Stimulated activated CD8-positive, alpha-beta memory T cell treated with anti-CD3 and anti-CD28 coated beads, Interleukin-4, amount 100 ng/mL, for 24 hours (primary cell): ENCODE measurements around the gene TLN1.

Experiments used
- DNase-seq: peaks from one replicate; pipeline ENCODE4 v3.0.0-alpha.2; 2020; ENCODE audit warnings: low read depth

The TLN1 gene, protein sequence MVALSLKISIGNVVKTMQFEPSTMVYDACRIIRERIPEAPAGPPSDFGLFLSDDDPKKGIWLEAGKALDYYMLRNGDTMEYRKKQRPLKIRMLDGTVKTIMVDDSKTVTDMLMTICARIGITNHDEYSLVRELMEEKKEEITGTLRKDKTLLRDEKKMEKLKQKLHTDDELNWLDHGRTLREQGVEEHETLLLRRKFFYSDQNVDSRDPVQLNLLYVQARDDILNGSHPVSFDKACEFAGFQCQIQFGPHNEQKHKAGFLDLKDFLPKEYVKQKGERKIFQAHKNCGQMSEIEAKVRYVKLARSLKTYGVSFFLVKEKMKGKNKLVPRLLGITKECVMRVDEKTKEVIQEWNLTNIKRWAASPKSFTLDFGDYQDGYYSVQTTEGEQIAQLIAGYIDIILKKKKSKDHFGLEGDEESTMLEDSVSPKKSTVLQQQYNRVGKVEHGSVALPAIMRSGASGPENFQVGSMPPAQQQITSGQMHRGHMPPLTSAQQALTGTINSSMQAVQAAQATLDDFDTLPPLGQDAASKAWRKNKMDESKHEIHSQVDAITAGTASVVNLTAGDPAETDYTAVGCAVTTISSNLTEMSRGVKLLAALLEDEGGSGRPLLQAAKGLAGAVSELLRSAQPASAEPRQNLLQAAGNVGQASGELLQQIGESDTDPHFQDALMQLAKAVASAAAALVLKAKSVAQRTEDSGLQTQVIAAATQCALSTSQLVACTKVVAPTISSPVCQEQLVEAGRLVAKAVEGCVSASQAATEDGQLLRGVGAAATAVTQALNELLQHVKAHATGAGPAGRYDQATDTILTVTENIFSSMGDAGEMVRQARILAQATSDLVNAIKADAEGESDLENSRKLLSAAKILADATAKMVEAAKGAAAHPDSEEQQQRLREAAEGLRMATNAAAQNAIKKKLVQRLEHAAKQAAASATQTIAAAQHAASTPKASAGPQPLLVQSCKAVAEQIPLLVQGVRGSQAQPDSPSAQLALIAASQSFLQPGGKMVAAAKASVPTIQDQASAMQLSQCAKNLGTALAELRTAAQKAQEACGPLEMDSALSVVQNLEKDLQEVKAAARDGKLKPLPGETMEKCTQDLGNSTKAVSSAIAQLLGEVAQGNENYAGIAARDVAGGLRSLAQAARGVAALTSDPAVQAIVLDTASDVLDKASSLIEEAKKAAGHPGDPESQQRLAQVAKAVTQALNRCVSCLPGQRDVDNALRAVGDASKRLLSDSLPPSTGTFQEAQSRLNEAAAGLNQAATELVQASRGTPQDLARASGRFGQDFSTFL (N-terminal part only)

GRCh38 chr9:35732185-35732799 lies at the start of gene TLN1, which contains the start of gene CREB3:
TSS of gene TLN1 (minus strand) at chr9:35732195. CDS start at chr9:35725694, 6,501 bp downstream.
TSS of gene CREB3 (plus strand) at chr9:35732666. CDS start at chr9:35732773, 107 bp downstream.
- DNase-seq, result peak; percentile 94

- DNase-seq, result no peak
These were observed 49.1 kb upstream of the TLN1 start for GRCh38 chr9:35781066-35781465.

GRCh38 chr9:35778496-35778895 lies 46.5 kb upstream of the TLN1 start:
- DNase-seq, result no peak

GRCh38 chr9:35776018-35776417 lies 44.0 kb upstream of the TLN1 start:
- no peak for DNase-seq

DNA sequence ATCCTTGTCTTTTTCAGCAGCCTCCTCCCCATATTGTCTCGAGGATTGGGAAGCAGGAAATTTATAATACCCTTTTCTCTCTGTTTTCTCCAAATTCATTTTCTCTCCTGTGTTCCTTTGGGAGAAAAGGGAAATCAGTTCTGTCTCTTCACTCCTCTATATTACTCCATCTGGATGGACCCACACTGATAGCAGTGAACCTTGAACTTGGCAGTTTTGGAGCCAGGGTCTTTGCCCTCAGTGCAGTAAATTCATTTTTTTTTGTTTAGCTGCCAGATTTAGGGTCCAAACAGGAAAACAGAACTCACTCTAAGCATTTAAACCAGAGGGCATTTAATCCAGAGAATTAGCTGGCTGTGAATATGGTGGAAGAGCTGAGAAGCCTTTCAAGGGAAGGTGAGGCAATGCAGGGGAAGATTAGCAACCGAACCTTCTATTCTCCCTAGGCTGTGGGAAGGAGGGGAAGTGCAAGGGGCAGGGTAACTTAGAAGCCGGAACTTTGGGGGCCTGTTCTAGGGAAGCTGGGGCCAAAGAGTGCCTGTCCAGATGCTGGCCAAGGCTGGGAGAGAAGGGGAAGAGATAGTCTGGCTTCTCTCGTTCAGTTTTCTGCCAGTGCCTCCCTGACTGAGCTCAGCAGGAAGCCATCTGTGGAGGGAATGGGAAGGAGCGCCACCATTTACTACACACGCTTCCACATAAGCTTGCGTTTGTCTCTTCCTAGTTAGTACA lies 43.1 kb upstream of the TLN1 start:
- no peak for DNase-seq

DNA sequence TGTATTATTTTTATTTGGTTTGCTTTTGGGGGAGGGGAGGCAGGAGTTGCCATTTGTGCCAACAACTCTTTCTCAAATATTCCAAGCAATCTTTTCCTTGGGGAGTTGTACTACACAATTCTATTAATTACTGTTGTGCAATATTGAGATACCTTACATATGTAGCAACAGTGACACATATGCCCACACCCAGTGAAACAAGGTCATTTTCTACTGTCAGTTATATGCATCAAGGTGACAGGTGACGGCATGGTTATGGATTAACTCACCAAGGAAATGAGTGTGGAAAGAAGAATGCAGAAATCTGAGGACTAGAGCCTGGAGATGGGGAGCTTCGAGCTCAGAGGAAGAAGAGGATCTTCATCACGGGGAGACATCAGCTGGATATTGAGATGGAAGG lies 39.9 kb upstream of the TLN1 start:
- no peak for DNase-seq

- no peak for DNase-seq
These were observed 39.5 kb upstream of the TLN1 start for GRCh38 chr9:35771534-35771933.

- no peak for DNase-seq
These were observed 39.1 kb upstream of the TLN1 start for GRCh38 chr9:35771075-35771433.

DNA sequence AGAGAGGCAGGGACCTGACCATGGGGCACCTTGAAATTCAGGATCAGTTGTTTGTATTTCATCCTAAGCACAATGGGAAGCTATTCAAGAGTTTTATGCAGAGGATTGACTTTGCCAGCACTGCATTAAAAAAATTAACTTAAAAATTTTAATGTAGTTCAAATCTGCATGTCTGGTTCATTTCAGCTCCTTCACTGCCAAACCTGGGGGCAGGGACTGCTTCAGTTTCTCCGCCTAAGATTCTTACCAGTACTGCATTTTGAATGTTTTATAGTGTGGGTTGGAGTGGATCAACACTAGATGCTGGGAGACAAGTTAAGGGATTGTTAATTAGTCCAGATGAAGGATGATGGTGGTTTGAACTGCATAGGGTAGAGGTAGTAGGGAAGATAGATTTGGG lies 37.8 kb upstream of the TLN1 start:
- DNase-seq, result no peak

GRCh38 chr9:35767458-35767857 lies 35.5 kb upstream of the TLN1 start:
- no peak for DNase-seq

DNA sequence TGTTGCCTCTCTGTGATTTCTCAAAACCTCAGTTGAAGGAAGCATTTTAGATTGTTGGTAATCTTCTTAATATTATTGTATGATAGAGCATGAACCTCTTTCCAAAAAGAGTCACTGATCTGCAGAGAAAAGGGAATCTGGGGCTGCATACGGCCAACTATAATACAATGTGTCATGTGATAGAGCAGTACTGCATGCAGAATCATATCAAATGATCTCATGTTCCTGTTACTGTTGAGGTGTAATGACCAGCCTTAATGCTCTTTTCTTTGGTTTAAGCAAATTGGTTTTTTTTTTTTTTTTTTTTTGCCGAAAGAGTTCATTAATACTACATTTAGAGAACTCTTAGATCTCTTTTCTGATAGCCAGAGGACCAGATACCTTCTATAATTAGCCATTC lies 35.0 kb upstream of the TLN1 start:
- DNase-seq, result no peak

DNA sequence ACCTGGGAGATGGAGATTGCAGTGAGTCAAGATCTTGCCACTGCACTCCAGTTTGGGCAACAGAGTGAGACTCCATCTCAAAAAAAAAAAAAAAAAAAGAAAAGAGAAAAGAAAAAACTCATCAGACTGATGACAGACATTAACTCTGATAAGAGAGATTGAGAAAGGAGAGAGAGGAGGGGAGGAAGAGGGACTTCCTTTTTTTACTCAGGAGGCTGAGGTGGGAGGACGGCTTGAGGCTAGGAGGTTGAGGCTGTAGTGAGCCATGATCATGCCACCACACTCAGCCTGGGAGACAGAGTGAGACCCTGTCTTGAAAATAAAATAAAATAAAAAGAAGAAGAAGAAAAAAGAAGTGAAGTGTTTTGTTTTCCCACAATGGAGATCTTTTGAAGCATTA lies 31.8 kb upstream of the TLN1 start:
- DNase-seq, result no peak

GRCh38 chr9:35763181-35763580 lies 31.2 kb upstream of the TLN1 start:
- no peak for DNase-seq

- DNase-seq, result no peak
These were observed 28.7 kb upstream of the TLN1 start for GRCh38 chr9:35760651-35761050.

DNA sequence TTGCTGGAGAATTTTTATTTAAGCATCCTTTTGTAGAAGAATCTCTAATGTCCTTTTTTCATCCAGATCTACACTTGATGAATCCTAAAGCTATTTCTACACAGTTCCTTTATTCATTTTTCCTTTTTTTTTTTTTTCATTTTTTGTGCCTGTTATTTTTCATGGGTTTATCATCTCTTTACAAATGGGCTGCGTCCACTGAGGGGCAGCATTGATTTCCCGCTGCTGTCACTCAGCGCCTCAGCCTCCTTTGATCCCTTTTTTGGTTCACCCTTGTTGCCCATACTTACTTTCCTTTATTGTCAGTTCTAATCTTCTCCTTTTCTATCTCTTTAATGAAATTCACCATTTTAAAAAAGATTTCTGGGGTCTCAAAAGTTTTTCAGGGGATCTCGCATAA lies 27.8 kb upstream of the TLN1 start:
- DNase-seq, result no peak

- DNase-seq, result no peak
These were observed 26.6 kb upstream of the TLN1 start for GRCh38 chr9:35758475-35759050.

DNA sequence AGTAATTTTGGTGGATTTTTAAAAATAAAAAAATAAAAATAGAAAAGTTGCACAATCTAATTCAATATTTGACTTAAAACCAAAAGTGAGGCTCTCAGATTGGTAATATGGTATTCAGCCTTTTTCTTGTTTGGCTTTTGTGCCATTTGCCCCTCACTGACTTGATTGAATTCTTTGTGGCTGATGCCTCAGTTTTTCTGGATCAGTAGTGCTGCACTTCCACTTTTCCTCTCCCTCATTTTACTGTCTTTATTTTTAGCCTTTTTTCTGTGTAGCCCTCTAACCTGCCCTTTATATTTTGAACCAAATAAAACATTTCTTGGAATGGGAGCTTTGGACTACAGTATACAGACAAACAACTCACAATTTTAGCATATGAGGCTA lies 25.9 kb upstream of the TLN1 start:
- DNase-seq, result no peak

GRCh38 chr9:35757226-35757891 lies 25.4 kb upstream of the TLN1 start:
- no peak for DNase-seq

- DNase-seq, result peak; percentile 66
These were observed 24.6 kb upstream of the TLN1 start for GRCh38 chr9:35756275-35757225.
